ENCODE data around the gene CRYBB1.

GRCh38 chr22:26609287-26609686 is 8.5 kb downstream of the CRYBB1 start:
- TF ChIP-seq CTCF (IDR thresholded peaks at IDR 0.05; ENCODE audit: low read depth, low read length, poor library complexity, severe bottlenecking) (no peak), EZH2phosphoT487 (IDR thresholded peaks at IDR 0.05; ENCODE audit: borderline replicate concordance, low read length) (no peak)
